CD1c-positive myeloid dendritic cell (primary cell): ENCODE results near the gene WWTR1.

ENCODE experiments used
- DNase-seq: peaks from one replicate; pipeline ENCODE4 v3.0.0-alpha.2; 2016; ENCODE audit errors: extremely low spot score

The WWTR1 gene

GRCh38 chr3:149472030-149472797 is 185.6 kb downstream of the WWTR1 start:
- DNase-seq, result no peak

- no peak for DNase-seq
Observed at GRCh38 chr3:149470381-149470780, 187.4 kb downstream of the WWTR1 start.

GRCh38 chr3:149468504-149469212 is 189.2 kb downstream of the WWTR1 start:
- no peak for DNase-seq
